GM12874 (cell line): Measurements from ENCODE around the gene MYOM1.

Source experiments
- CTCF ChIP-seq: IDR thresholded peaks from 2 replicates; pipeline ENCODE4 v1.5.1; 2011; ENCODE audit warnings: low read depth, mild to moderate bottlenecking, control low read depth, low read length, moderate library complexity; ENCODE audit not compliant: insufficient read depth

MYOM1 gene

GRCh38 chr18:3219631-3220335 is at the start of gene MYOM1:
MYOM1 (minus strand) TSS chr18:3219968; CDS start chr18:3215223, 4,745 bp downstream.
- TF ChIP-seq CTCF, result no peak

GRCh38 chr18:3269241-3269913 is 49.6 kb upstream of the MYOM1 start:
- no peak for TF ChIP-seq CTCF

- no peak for TF ChIP-seq CTCF
Observed at GRCh38 chr18:3268306-3268705, 48.5 kb upstream of the MYOM1 start.

GRCh38 chr18:3266062-3266608 is 46.4 kb upstream of the MYOM1 start:
- no peak for TF ChIP-seq CTCF

- TF ChIP-seq CTCF, result no peak
Observed at GRCh38 chr18:3265564-3266033, 45.8 kb upstream of the MYOM1 start.

GRCh38 chr18:3264362-3264761 is 44.6 kb upstream of the MYOM1 start:
- TF ChIP-seq CTCF, result no peak

- no peak for TF ChIP-seq CTCF
Observed at GRCh38 chr18:3263132-3263700, 43.4 kb upstream of the MYOM1 start.
